HepG2 (cell line): ENCODE measurements around the gene MYOZ1. TPM values are rescaled to one million over a fixed set of nuclear protein-coding genes. Genes with fewer than 3 reads are reported as not detected.

ENCODE experiments used
- ATAC-seq: fragments of 200-7000 bp; cut with Tn5 transposase; 3 replicates; pipeline ENCODE4 v1.9.1; 2020; ENCODE audit warnings: mild to moderate bottlenecking, moderate library complexity
- BruUV-seq: library from RNA; stranded (reverse); fragments of 400-500 nt; replicated peaks from 2 replicates; lab custom pipeline; 2021; lab: Mats Ljungman, UMichigan
- CTCF ChIA-PET: fragments of 300-600 bp; formaldehyde crosslinking; extraction: SDS; loops from one replicate; lab custom pipeline; 2021; ENCODE audit warnings: low total read pairs, inconsistent platforms, low intra/inter-chr PET ratio; lab: Yijun Ruan, JAX
- POLR2A ChIA-PET: fragments of 350-600 bp; sonication (Branson Sonifier 250); formaldehyde crosslinking; loops from one replicate; lab custom pipeline; 2020; ENCODE audit warnings: antibody characterized with exemption, inconsistent platforms; lab: Yijun Ruan, JAX
- DNase-seq: peaks from one replicate; pipeline ENCODE4 v3.0.0-alpha.2; 2015; ENCODE audit warnings: low spot score
- FAIRE-seq: peaks from 3 replicates; lab custom pipeline; 2011; peaks lifted over from hg19 to GRCh38; lab: Jason Lieb, UNC
- H2AFZ ChIP-seq: one replicate; pipeline ENCODE4 v1.6.1; 2011; ENCODE audit warnings: low read length, inconsistent platforms
- H3K27ac ChIP-seq: fragments of 300-600 bp; 3 replicates; pipeline ENCODE4 v1.8.0; 2011; ENCODE audit warnings: mixed run types, mild to moderate bottlenecking, mixed read lengths, low read length, inconsistent platforms; ENCODE audit not compliant: insufficient read depth; ENCODE audit errors: extremely low read length
- H3K27me3 ChIP-seq, 2 experiments: fragments of 200-600 bp in 1 of 2; 2 replicates in 1 of 2; 3 replicates in 1 of 2; pipeline versions ENCODE4 v1.6.0 to v1.8.0; 2011; ENCODE audit warnings: low read length in 2 of 2, mild to moderate bottlenecking in 2 of 2, moderate library complexity in 2 of 2, inconsistent platforms in 1 of 2; ENCODE audit not compliant: insufficient read depth in 2 of 2, control insufficient read depth in 1 of 2
- H3K36me3 ChIP-seq, 2 experiments: fragments of 200-600 bp in 1 of 2; replicated peaks in 1 of 2; 2 replicates in 1 of 2; 3 replicates in 1 of 2; pipeline versions ENCODE4 v1.5.1 to v1.8.0; 2011; ENCODE audit warnings: low read length in 2 of 2, inconsistent platforms in 1 of 2; ENCODE audit not compliant: insufficient read depth in 2 of 2, control insufficient read depth in 1 of 2
- H3K4me1 ChIP-seq: 2 replicates; pipeline ENCODE4 v1.5.1; 2012; ENCODE audit warnings: low read length, inconsistent platforms; ENCODE audit not compliant: insufficient read depth
- H3K4me2 ChIP-seq: 2 replicates; pipeline ENCODE4 v1.6.0; 2011; ENCODE audit warnings: low read depth, low read length, inconsistent platforms
- H3K4me3 ChIP-seq, 3 experiments: fragments of 200-600 bp in 1 of 3; sonication (generic), shearing (Covaris generic) in 1 of 3; replicated peaks in 1 of 3; 2 replicates each; pipeline ENCODE4 v1.5.1; 2011 to 2016; ENCODE audit warnings: low read length in 3 of 3, inconsistent platforms in 2 of 3, low read depth in 2 of 3, mild to moderate bottlenecking in 2 of 3, control low read depth in 1 of 3, mixed read lengths in 1 of 3; ENCODE audit not compliant: insufficient read depth in 1 of 3
- H3K79me2 ChIP-seq: one replicate; pipeline ENCODE4 v1.6.1; 2011; ENCODE audit warnings: low read length, inconsistent platforms; ENCODE audit not compliant: insufficient read depth
- H3K9ac ChIP-seq: 2 replicates; pipeline ENCODE4 v1.6.0; 2011; ENCODE audit warnings: mild to moderate bottlenecking, low read depth, low read length, inconsistent platforms; ENCODE audit not compliant: insufficient read depth
- H3K9me3 ChIP-seq: 2 replicates; pipeline ENCODE4 v1.5.1; 2012; ENCODE audit warnings: mild to moderate bottlenecking, low read length
- H4K20me1 ChIP-seq: 2 replicates; pipeline ENCODE4 v1.6.0; 2011; ENCODE audit warnings: inconsistent platforms, mild to moderate bottlenecking, low read length, moderate library complexity; ENCODE audit not compliant: insufficient read depth
- HIVEP1 ChIP-seq: sonication (generic); formaldehyde crosslinking; IDR thresholded peaks from 2 replicates; pipeline ENCODE4 v1.4.0; 2020; ENCODE audit warnings: mild to moderate bottlenecking, missing genetic modification reagents
- PPARG ChIP-seq: conservative IDR thresholded peaks from 2 replicates; pipeline ENCODE4 v1.6.1; 2016; ENCODE audit warnings: missing biosample characterization, missing genetic modification reagents
- RXRB ChIP-seq: IDR thresholded peaks from 2 replicates; pipeline ENCODE4 v1.6.1; 2016; ENCODE audit warnings: borderline replicate concordance, missing genetic modification reagents, missing compliant biosample characterization
- SALL2 ChIP-seq: sonication (generic); formaldehyde crosslinking; IDR thresholded peaks from 2 replicates; pipeline ENCODE4 v1.8.1; 2023; ENCODE audit warnings: mild to moderate bottlenecking, missing genetic modification reagents, inconsistent platforms
- ZNF121 ChIP-seq: sonication (generic); formaldehyde crosslinking; IDR thresholded peaks from 2 replicates; pipeline ENCODE4 v1.5.0; 2020; ENCODE audit warnings: mild to moderate bottlenecking, missing genetic modification reagents
- ZNF891 ChIP-seq: sonication (generic); formaldehyde crosslinking; IDR thresholded peaks from 2 replicates; pipeline ENCODE4 v1.5.0; 2020; ENCODE audit warnings: mild to moderate bottlenecking, missing genetic modification reagents
- WGBS: methylation state at CpG from one replicate; pipeline ENCODE4 v1.1.6; 2017; ENCODE audit warnings: low lambda C conversion rate; 5-methylcytosine and 5-hydroxymethylcytosine counted together
- in situ Hi-C: cut with HindIII; loops from 2 replicates; pipeline ENCODE4 v1.10.0; 2017; ENCODE audit warnings: low pct_unique_long_range_greater_than_20kb; ENCODE audit not compliant: extremely low pct_ligation_motif_present
- intact Hi-C: fragments of 100-400 bp; cut with micrococcal nuclease; formaldehyde crosslinking; loops from one replicate; pipeline ENCODE4 v1.10.0; 2022; ENCODE audit not compliant: unreplicated experiment
- polyA plus RNA-seq, 8 experiments: library from polyadenylated mRNA; depleted of rRNA in 3 of 8; stranded (reverse) in 7 of 8; unstranded in 1 of 8; fragments of >200 nt; fragmentation: Illumina TruSeq in 4 of 8; extraction: Trizol in 4 of 8; gene quantifications; 2 replicates each; pipeline versions ENCODE4 v1.2.1 to v1.2.3, GENCODE V29; 2011 to 2016; ENCODE audit warnings: low read depth in 4 of 8, missing spikeins in 1 of 8, mixed read lengths in 1 of 8; ENCODE audit not compliant: insufficient read depth in 1 of 8
- total RNA-seq, 5 experiments: library from RNA; depleted of rRNA; stranded (reverse); fragments of >200 nt; fragmentation: Illumina TruSeq; extraction: Trizol; gene quantifications; 2 replicates each; pipeline ENCODE4 v1.2.3, GENCODE V29; 2016; ENCODE audit warnings: low read depth in 1 of 5
- TF ChIP-seq, protein P1 (sequence below): IDR thresholded peaks from 2 replicates; pipeline ENCODE4 v1.6.1; 2016; ENCODE audit warnings: control low read depth
- TF ChIP-seq, protein P2 (sequence below): sonication (generic); formaldehyde crosslinking; IDR thresholded peaks from 2 replicates; pipeline ENCODE4 v1.4.0; 2020; ENCODE audit warnings: missing genetic modification reagents
- TF ChIP-seq, protein P3 (sequence below): sonication (generic); formaldehyde crosslinking; IDR thresholded peaks from 2 replicates; pipeline ENCODE4 v1.9.0; 2021; ENCODE audit warnings: missing genetic modification reagents, borderline replicate concordance

Gene MYOZ1
- total and polyA plus RNA-seq, 2 of the 13 experiments (the other 11 are each of a cell fraction or from before 2014, with no cell fraction given) = not detected

DNA sequence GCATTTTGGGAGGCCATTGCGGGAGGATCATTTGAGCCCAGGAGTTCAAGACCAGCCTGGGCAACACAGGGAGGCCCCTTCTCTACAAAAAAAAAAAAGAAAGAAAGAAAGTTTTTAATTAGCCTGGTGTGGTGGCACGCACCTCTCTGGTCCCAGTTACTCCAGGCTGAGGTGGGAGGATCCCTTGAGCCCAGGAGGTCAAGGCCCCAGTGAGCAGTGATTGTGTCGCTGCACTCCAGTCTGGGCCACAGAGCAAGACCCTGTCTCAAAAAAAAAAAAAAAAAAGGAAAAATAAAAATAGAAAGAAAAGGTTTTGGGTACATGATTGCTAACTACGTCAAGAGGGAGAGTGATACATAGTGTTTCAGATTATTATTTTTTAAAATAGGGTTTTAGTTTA is 48.2 kb downstream of the MYOZ1 start:
- Histone ChIP-seq H3K4me2 (no peak overlapping the region), H3K9me3 (no peaks in the 10 kb centered on the region), H2AFZ (no peak overlapping the region), H3K27me3 (no peaks in the 10 kb centered on the region; a peak in 1 of 5 replicates), H3K36me3 (no peaks in the 10 kb centered on the region), H3K79me2 (peaks cover 13% of the 10 kb centered on the region), H3K27ac (no peak overlapping the region), H3K4me3 (no peak overlapping the region), H3K4me1 (peaks cover 61% of the 10 kb centered on the region), H3K9ac (no peak overlapping the region), H4K20me1 (no peaks in the 10 kb centered on the region)
- ChIA-PET POLR2A (no interaction called here), CTCF (no interaction called here)
- no TSS peak for BruUV-seq
- intact Hi-C loops (no loop called here), in situ Hi-C loops (no loop called here)
- TF ChIP-seq, protein P1, sequence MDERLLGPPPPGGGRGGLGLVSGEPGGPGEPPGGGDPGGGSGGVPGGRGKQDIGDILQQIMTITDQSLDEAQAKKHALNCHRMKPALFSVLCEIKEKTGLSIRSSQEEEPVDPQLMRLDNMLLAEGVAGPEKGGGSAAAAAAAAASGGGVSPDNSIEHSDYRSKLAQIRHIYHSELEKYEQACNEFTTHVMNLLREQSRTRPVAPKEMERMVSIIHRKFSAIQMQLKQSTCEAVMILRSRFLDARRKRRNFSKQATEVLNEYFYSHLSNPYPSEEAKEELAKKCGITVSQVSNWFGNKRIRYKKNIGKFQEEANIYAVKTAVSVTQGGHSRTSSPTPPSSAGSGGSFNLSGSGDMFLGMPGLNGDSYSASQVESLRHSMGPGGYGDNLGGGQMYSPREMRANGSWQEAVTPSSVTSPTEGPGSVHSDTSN (CRISPR knock-in tag) = no peak
- no peak for TF ChIP-seq SALL2 (CRISPR knock-in tag)
- TF ChIP-seq ZNF121 (CRISPR knock-in tag) = peak; percentile 78
- ATAC-seq = no peak
- DNase-seq = no peak
- WGBS = 95% methylated on average over 4 of the region's 4 CpGs
- no peak for FAIRE-seq

DNA sequence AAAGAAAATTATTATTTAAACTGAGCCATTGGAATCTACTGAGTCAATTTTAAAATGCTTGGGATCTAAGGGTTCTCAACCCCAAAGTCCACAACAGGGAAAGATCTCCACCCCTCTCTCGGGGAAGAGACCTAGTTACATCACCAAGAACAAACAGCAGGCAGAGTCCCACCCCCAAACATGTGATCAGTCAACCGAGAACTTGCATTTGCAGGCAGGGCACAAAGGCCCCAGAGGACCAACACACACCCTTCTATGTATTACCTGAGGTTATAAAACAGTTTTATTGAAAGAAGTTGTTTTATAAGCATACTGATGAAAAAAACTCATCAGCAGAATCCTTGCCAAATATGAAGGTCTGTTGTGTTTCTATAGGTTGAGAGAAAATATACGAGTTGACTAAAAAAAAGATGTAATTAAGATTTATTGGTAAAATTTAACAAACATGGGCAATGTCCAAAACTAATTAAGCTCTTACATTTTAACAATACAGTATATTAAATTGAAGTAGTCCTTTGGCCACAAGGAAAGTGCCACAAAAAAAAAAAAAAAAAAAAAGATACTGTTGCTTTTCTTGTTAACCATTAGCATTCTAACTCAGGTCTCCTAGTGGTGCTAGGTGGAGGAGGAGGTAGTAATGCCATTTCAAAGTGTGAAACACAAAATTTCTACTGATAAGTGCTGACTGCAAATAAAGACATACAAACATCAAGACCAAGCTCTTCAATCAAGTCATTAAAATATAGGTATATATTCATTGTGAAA is 49.2 kb downstream of the MYOZ1 start:
- H3K4me2 ChIP-seq = peak overlapping the region; percentile 92
- DNase-seq (peak; percentile 95), ATAC-seq (peak; percentile 95), FAIRE-seq (peak; percentile 79)
- no peak overlapping the region for H2AFZ ChIP-seq
- H4K20me1 ChIP-seq = no peaks in the 10 kb centered on the region
- in situ Hi-C loops = no loop called here
- 11% methylated on average over 3 of the region's 3 CpGs for WGBS
- CTCF ChIA-PET = no interaction called here
- H3K9me3 ChIP-seq = no peaks in the 10 kb centered on the region
- no peaks in the 10 kb centered on the region for H3K36me3 ChIP-seq
- H3K4me3 ChIP-seq = peak overlapping the region; percentile 34 to 62 (median 61); a peak in 4 of 6 replicates
- H3K9ac ChIP-seq = peak overlapping the region; percentile 71
- peaks cover 13% of the 10 kb centered on the region for H3K79me2 ChIP-seq
- POLR2A ChIA-PET = interaction anchor here (0.9 to 1.7 kb wide), 3 partner anchors 9 to 34 kb away, joined by 4 to 12 read pairs (median 4); no protein-coding TSS in a partner anchor
- H3K27me3 ChIP-seq = no peaks in the 10 kb centered on the region; a peak in 1 of 5 replicates
- no TSS peak for BruUV-seq
- peak overlapping the region; percentile 84 for H3K27ac ChIP-seq
- intact Hi-C loops = no loop called here
- H3K4me1 ChIP-seq = peaks cover 71% of the 10 kb centered on the region
- TF ChIP-seq ZNF891 (CRISPR knock-in tag) = no peak
- TF ChIP-seq, protein P2, sequence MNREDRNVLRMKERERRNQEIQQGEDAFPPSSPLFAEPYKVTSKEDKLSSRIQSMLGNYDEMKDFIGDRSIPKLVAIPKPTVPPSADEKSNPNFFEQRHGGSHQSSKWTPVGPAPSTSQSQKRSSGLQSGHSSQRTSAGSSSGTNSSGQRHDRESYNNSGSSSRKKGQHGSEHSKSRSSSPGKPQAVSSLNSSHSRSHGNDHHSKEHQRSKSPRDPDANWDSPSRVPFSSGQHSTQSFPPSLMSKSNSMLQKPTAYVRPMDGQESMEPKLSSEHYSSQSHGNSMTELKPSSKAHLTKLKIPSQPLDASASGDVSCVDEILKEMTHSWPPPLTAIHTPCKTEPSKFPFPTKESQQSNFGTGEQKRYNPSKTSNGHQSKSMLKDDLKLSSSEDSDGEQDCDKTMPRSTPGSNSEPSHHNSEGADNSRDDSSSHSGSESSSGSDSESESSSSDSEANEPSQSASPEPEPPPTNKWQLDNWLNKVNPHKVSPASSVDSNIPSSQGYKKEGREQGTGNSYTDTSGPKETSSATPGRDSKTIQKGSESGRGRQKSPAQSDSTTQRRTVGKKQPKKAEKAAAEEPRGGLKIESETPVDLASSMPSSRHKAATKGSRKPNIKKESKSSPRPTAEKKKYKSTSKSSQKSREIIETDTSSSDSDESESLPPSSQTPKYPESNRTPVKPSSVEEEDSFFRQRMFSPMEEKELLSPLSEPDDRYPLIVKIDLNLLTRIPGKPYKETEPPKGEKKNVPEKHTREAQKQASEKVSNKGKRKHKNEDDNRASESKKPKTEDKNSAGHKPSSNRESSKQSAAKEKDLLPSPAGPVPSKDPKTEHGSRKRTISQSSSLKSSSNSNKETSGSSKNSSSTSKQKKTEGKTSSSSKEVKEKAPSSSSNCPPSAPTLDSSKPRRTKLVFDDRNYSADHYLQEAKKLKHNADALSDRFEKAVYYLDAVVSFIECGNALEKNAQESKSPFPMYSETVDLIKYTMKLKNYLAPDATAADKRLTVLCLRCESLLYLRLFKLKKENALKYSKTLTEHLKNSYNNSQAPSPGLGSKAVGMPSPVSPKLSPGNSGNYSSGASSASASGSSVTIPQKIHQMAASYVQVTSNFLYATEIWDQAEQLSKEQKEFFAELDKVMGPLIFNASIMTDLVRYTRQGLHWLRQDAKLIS = no peak
- TF ChIP-seq, protein P3, sequence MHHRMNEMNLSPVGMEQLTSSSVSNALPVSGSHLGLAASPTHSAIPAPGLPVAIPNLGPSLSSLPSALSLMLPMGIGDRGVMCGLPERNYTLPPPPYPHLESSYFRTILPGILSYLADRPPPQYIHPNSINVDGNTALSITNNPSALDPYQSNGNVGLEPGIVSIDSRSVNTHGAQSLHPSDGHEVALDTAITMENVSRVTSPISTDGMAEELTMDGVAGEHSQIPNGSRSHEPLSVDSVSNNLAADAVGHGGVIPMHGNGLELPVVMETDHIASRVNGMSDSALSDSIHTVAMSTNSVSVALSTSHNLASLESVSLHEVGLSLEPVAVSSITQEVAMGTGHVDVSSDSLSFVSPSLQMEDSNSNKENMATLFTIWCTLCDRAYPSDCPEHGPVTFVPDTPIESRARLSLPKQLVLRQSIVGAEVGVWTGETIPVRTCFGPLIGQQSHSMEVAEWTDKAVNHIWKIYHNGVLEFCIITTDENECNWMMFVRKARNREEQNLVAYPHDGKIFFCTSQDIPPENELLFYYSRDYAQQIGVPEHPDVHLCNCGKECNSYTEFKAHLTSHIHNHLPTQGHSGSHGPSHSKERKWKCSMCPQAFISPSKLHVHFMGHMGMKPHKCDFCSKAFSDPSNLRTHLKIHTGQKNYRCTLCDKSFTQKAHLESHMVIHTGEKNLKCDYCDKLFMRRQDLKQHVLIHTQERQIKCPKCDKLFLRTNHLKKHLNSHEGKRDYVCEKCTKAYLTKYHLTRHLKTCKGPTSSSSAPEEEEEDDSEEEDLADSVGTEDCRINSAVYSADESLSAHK (CRISPR knock-in tag) = no peak
- no peak for TF ChIP-seq HIVEP1 (CRISPR knock-in tag)
- 0 out of 2 replicates have a peak, but pooled peaks have one; percentile 32 for TF ChIP-seq PPARG (CRISPR knock-in tag)
- peak; percentile 84; the same call in 1 of the 2 replicates for TF ChIP-seq RXRB (CRISPR knock-in tag)
